Prostate gland (tissue), 2 donors: ENCODE results near the gene GPRIN3. TPM values are rescaled to one million over a fixed set of nuclear protein-coding genes. Genes with fewer than 3 reads are reported as not detected.
"Not testable (repeated sequence)": the region's sequence is repeated elsewhere in the genome, so short reads cannot be mapped to it uniquely, and the experiment has no call there.

ENCODE experiments used
- DNase-seq: peaks from one replicate; pipeline ENCODE4 v3.0.0-alpha.2; 2019; ENCODE audit warnings: low spot score
- H3K27ac ChIP-seq, 2 donors: fragments of 200-600 bp; sonication (generic); 2 replicates each; pipeline ENCODE4 v1.5.1; 2017 to 2019
- H3K27me3 ChIP-seq: fragments of 200-600 bp; sonication (generic); replicated peaks from 2 replicates; pipeline ENCODE4 v1.5.1; 2019; ENCODE audit not compliant: insufficient read depth
- H3K36me3 ChIP-seq, 2 donors: fragments of 200-600 bp; sonication (generic); 1 replicate in 1 of 2; 2 replicates in 1 of 2; pipeline versions ENCODE4 v1.5.1 to v1.8.1; 2017 to 2019
- H3K4me1 ChIP-seq: fragments of 200-600 bp; sonication (generic); replicated peaks from 2 replicates; pipeline ENCODE4 v1.5.1; 2019
- H3K4me3 ChIP-seq, 2 donors: fragments of 200-600 bp; sonication (generic); 2 replicates each; pipeline ENCODE4 v1.5.1; 2017 to 2019
- H3K9me3 ChIP-seq: fragments of 200-600 bp; sonication (generic); 2 replicates; pipeline ENCODE4 v1.5.1; 2017
- CTCF ChIP-seq, 4 experiments: fragments of 200-600 bp in 2 of 4; fragments of 450-650 bp in 2 of 4; sonication (generic) in 2 of 4; IDR thresholded peaks; 1 replicate in 3 of 4; 2 replicates in 1 of 4; pipeline ENCODE4 v1.5.1; 2016 to 2019; ENCODE audit warnings: antibody characterized with exemption in 4 of 4, mild to moderate bottlenecking in 2 of 4, moderate library complexity in 2 of 4
- POLR2A ChIP-seq: fragments of 450-650 bp; IDR thresholded peaks from one replicate; pipeline ENCODE4 v1.6.1; 2016; ENCODE audit warnings: antibody characterized with exemption, mild to moderate bottlenecking
- POLR2AphosphoS5 ChIP-seq: sonication (generic); formaldehyde crosslinking; IDR thresholded peaks from one replicate; pipeline ENCODE4 v1.6.1; 2017; ENCODE audit warnings: antibody characterized with exemption
- WGBS: methylation state at CpG from one replicate; pipeline ENCODE4 v1.1.5; 2018; 5-methylcytosine and 5-hydroxymethylcytosine counted together
- intact Hi-C: fragments of 100-400 bp; cut with DNase I; formaldehyde crosslinking; loops from one replicate; pipeline ENCODE4 v1.14.2; 2022
- total RNA-seq, 2 donors: library from RNA; depleted of rRNA; stranded (reverse); fragments of >200 nt; gene quantifications; one replicate each; pipeline ENCODE4 v1.1.0, GENCODE V29; 2016

The GPRIN3 gene
- total RNA-seq, 2 donors from 2014 or later = 0.77 to 2.4 TPM

DNA sequence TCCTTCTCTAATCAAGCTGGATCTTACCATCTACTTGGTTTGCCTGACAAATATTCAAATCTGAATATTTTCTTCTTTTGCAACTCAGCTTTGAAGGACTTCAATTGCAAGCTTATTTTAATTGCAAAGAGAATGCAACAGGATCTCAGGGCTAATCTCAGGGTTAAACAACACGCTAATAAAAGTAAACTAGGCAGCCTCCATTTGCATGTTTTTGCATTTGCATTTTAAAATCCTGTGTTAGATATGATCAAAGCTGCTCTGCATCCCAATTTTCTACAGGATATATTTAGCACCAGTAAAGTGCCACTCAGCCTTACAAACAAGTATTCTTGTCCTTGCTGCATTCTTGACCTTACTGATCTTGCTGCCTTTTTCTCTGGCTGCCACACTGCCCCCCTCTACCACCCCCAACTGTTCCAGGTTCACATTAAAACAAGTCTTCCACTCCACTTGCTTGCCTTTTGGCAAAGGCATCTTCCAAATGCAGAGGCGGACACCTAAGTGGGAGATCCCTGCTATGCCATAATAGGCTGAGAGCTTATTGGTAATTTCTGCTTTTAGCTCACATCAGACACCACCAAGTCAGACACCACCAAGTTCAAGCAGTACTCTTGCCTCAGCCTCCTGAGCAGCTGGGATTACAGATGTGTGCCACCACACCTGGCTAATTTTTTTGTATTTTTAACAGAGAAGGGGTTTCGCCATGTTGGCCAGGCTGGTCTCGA is 48.1 kb downstream of the GPRIN3 start:
- intact Hi-C loops = no loop called here
- Histone ChIP-seq H3K27me3 (no peaks in the 10 kb centered on the region), H3K27ac (no peak overlapping the region), H3K36me3 (no peaks in the 10 kb centered on the region), H3K4me1 (no peaks in the 10 kb centered on the region), H3K9me3 (no peaks in the 10 kb centered on the region), H3K4me3 (no peak overlapping the region)
- TF ChIP-seq CTCF (IDR thresholded peaks at IDR 0.05) (no peak), POLR2A (no peak), POLR2AphosphoS5 (no peak)
- 83% methylated on average over 4 of the region's 4 CpGs for WGBS
- DNase-seq = no peak

DNA sequence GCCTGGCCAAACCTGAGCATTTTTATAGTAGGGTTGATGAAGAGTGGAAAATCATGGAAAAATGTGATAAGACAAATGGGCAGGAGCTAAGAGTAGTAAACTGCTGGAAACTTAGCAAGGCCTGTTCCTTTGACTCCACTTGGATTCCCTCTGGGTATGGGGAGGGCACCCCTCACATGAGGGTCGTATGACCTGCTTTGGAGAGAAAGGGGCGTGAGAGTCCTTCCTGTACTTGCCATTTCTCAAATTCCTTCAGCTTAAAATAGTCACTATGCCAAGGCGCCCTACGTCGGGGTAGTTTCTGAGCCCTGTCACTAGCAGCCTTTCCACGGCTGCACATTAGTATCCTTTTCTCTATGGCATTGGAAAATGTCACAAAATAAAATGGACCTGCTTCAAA is 49.1 kb downstream of the GPRIN3 start:
- intact Hi-C loops = no loop called here
- WGBS = 85% methylated on average over 6 of the region's 6 CpGs
- no peak for DNase-seq
- Histone ChIP-seq H3K9me3 (no peaks in the 10 kb centered on the region), H3K4me1 (no peaks in the 10 kb centered on the region), H3K4me3 (no peak overlapping the region), H3K27ac (no peak overlapping the region), H3K36me3 (no peaks in the 10 kb centered on the region), H3K27me3 (no peaks in the 10 kb centered on the region)
- TF ChIP-seq POLR2A (no peak), CTCF (IDR thresholded peaks at IDR 0.05) (no peak)

GRCh38 chr4:89257376-89257775 is 50.2 kb downstream of the GPRIN3 start:
- Histone ChIP-seq H3K9me3 (no peaks in the 10 kb centered on the region), H3K36me3 (no peaks in the 10 kb centered on the region), H3K4me3 (no peak overlapping the region), H3K4me1 (no peaks in the 10 kb centered on the region), H3K27me3 (no peaks in the 10 kb centered on the region), H3K27ac (no peak overlapping the region)
- WGBS = 74% methylated on average over 2 of the region's 2 CpGs
- intact Hi-C loops = no loop called here
- no peak for DNase-seq
- TF ChIP-seq CTCF (IDR thresholded peaks at IDR 0.05) (no peak), POLR2AphosphoS5 (no peak), POLR2A (no peak)

DNA sequence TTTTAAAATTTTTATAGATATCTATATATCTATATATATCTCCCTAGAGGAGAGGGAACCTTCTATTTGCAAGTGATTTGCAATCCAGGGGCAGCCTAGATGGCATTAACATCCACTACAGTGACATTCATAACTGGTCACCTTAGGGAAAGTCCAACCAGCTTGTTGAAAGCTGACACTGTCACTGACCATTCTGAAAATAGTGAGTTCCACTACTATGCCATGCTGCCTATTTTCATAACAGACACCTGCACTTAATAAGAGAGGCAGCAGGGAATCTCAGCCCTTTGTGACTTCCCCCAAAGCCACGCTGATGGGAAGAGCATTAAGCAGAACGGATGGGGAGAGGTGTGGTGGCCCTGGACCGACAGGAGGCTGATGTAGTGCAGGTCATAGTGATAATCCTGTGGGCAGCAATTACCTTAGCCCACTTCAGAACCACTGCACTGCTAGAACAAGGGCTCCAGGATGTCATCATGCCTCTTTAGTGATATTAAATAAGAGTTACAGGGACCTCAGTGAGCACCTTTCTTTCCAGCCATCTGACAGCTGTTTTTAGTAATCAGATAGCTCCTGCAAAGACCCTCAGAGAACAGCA is 51.3 kb downstream of the GPRIN3 start:
- no peaks in the 10 kb centered on the region for H3K36me3 ChIP-seq
- TF ChIP-seq CTCF (IDR thresholded peaks at IDR 0.05) (no peak), POLR2A (no peak), POLR2AphosphoS5 (no peak)
- H3K4me3 ChIP-seq = no peak overlapping the region
- H3K27me3 ChIP-seq = no peaks in the 10 kb centered on the region
- no peak for DNase-seq
- intact Hi-C loops = no loop called here
- no peaks in the 10 kb centered on the region for H3K9me3 ChIP-seq
- no peak overlapping the region for H3K27ac ChIP-seq
- H3K4me1 ChIP-seq = no peaks in the 10 kb centered on the region
- 90% methylated on average over 3 of the region's 3 CpGs for WGBS

DNA sequence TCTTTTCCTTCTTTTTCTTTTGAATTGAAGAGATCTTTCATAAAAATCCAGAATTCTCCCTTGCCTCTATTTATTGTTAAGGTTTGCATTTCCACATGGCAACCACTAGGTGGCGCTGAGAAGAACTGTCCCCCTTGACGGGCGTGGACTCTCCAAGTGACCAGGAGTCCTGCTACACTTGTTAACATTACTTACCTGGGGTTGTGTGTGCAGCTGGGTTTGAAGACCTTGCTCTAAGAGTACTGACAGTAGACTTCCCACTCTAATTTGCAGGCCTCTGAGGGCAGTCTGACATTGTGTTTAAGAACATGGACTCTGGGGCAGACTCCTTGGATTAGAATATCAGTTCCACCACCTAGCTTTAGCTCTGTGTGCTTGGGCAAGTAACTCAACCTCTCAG is 52.8 kb downstream of the GPRIN3 start:
- no peak for DNase-seq
- WGBS = 32% methylated on average over 3 of the region's 3 CpGs
- intact Hi-C loops = no loop called here

DNA sequence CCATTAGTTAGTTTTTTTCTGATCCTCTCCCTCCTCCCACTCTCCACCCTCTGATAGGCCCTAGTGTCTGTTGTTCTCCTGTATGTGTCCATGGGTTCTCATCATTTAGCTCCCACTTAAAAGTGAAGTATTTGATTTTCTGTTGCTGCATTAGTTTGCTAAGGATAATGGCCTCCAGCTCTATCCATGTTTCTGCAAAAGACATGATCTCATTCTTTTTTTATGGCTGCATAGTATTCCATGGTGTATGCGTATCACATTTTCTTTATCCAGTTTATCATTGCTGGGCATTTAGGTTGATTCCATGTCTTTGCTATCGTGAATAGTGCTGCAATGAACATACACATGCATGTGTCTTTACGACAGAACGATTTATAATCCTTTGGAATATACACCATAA is 53.3 kb downstream of the GPRIN3 start:
- H3K27ac ChIP-seq, DNase-seq, intact Hi-C loops, H3K36me3 ChIP-seq, H3K27me3 ChIP-seq, H3K9me3 ChIP-seq, H3K4me1 ChIP-seq, H3K4me3 ChIP-seq: not testable (repeated sequence)
- 94% methylated on average over 4 of the region's 4 CpGs for WGBS

More for the DNA sequence above, 52.8 kb downstream of the GPRIN3 start:
- Histone ChIP-seq H3K9me3 (no peaks in the 10 kb centered on the region), H3K27ac (no peak overlapping the region), H3K36me3 (no peaks in the 10 kb centered on the region), H3K4me3 (no peak overlapping the region), H3K27me3 (no peaks in the 10 kb centered on the region), H3K4me1 (no peaks in the 10 kb centered on the region)
- TF ChIP-seq POLR2AphosphoS5 = no peak
- TF ChIP-seq POLR2A = no peak
- TF ChIP-seq CTCF (IDR thresholded peaks at IDR 0.05) = peak; percentile 22 to 68 (median 42)
